HG03432 (cell line): ENCODE results near the gene STOX2.
"Not testable (repeated sequence)": the region's sequence is repeated elsewhere in the genome, so short reads cannot be mapped to it uniquely, and the experiment has no call there.

Source experiments
- ATAC-seq: cut with Tn5 transposase; IDR thresholded peaks from one replicate; pipeline ENCODE4 v1.9.1; 2021; ENCODE audit warnings: mild to moderate bottlenecking, moderate library complexity; ENCODE audit not compliant: unreplicated experiment

Gene STOX2

GRCh38 chr4:184016759-184017668 lies 111.9 kb downstream of the STOX2 start:
- ATAC-seq: no peak

DNA sequence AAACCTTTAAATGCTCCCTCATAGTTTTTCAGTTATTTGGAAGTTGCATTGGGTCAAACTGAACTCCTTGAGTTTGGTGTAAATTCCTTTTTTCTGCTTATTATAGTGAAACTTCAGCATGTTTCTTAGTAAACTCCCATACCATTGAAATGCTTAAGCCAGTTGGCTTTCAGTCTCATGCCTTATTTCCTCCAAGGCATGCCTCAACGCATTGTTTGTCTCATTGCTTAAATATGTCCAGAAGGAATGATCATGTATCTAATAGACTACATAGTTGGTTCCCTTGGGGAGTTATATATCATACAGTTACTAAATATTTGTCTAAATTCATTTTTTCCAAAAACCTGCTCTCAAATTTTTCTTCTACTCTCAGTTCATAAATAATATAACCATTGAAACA lies 114.0 kb downstream of the STOX2 start:
- no peak for ATAC-seq

GRCh38 chr4:184019667-184020623 lies 114.8 kb downstream of the STOX2 start:
- ATAC-seq: no peak

DNA sequence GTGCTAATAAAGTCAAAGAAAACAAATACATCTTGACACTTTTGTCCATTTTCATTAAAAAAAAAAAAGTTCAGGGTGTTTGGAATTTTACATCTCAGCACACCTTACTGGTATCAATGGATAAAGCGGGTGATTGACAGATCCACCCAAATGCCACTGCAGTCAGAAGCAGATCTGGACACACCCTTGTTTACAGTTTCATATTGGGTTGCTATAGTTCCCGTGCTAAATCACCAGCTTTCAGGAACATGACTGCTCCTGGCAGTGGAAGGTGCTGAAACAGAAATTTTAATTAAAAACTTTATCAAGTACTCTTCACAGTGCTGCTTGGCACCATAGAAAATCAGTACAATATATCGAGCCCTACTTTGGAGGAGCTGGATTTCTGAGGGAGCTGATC lies 116.3 kb downstream of the STOX2 start:
- ATAC-seq: no peak

- no peak for ATAC-seq
Observed at GRCh38 chr4:184022679-184023383, 117.7 kb downstream of the STOX2 start.

GRCh38 chr4:184024637-184025036 lies 119.5 kb downstream of the STOX2 start:
- ATAC-seq: no peak

DNA sequence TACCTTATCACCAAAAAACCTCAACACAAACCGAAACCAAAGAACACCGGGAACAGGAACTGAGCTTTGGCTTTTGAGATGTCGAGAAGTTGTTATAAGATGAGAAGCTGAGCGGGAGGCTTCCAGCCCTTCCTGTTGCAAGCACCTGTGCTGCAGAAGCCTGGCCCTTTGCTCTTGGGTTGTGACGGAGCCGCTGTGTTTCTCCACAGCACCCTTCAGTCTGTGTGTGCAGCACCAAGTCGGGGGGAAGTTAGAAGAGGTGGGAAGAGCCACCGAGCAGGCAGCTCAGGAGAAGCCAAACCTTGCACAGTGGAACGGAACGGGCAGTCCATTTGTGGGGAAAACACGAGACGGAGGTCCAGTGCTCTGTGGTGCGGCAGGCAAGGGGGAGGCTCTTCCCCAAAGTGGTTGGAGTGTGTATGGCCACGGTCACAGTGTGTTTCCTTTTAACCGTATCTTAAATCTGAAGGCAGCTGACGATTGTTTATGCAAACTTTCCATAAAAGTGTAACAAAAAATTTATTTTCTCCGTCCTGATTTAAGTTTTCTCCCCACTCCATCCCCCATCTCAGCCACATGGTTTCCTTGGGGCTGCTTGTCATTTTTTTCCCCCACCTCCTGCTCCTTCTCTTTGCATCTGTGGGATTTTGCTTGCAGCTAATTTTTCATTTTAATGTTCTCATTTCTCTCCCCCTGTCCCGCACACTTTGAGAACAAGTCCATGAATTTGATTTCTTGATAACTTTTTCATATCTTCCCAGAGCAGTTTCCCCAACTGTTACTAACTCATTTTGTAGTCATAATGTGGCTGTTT lies 123.7 kb downstream of the STOX2 start:
- no peak for ATAC-seq

GRCh38 chr4:184030036-184030435 lies 124.9 kb downstream of the STOX2 start:
- ATAC-seq: no peak

DNA sequence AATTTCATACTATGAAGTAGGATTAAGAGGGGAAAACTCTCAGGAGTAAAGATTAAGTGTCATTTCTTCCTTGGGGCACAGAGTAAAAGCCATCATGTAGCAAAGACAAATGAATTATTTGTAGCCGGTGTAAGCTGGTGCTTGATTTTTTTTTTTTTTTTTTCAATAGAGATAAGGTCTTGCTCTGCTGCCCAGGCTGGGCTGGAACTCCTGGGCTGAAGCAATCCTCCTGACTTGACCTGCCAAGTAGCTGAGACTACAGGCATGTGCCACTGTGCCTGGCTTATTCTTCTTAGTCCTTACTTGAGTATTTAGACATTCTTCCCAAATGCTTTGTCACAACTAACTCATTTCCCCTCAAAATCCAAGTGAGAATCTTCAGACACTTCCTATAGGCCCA lies 125.7 kb downstream of the STOX2 start:
- no peak for ATAC-seq

GRCh38 chr4:184032091-184032490 lies 127.0 kb downstream of the STOX2 start:
- ATAC-seq: no peak

GRCh38 chr4:184039963-184040383 lies 134.9 kb downstream of the STOX2 start:
- no peak for ATAC-seq

GRCh38 chr4:184041156-184041555 lies 136.0 kb downstream of the STOX2 start:
- no peak for ATAC-seq

GRCh38 chr4:184046148-184046547 lies 141.0 kb downstream of the STOX2 start:
- no peak for ATAC-seq

DNA sequence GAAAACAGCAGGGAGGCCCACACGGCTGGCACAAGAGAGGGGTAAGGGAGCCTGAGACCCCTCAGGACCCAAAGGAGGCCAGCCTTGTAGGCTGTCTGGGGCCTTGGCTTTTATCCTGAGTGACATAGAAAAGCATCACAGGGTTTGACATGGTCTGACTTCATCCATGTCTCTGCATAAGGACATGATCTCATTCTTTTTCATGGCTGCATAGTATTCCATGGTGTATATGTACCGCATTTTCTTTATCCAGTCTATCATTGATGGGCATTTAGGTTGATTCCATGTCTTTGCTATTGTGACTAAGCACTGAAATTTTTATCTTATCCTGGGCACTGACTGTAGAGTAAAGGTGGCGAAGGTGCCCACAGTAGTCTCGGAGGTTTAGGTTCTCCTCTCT lies 146.2 kb downstream of the STOX2 start:
- not testable (repeated sequence) for ATAC-seq

GRCh38 chr4:184052616-184053015 lies 147.5 kb downstream of the STOX2 start:
- no peak for ATAC-seq

- ATAC-seq: no peak
Observed at GRCh38 chr4:184053434-184053833, 148.3 kb downstream of the STOX2 start.

DNA sequence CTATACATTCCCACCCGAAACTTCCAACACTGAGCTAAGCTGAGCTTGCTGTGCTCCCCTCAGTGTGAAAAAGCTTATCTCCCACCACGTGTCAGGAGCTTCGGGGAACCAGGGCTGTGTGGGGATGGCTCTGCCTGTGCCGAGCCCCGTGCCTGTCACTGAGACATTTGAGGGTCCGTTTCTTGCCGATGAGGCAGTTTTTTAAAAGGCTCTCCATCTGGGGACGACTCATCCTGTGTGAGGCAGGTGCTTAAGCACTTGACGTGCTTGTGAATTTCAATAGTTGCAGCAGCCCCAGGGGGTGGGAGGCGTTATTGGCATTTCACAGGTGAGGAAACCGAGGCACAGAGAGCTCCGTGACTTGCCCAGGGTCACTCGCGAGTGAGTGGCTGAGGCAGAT lies 151.8 kb downstream of the STOX2 start:
- ATAC-seq: no peak

GRCh38 chr4:184058026-184058425 lies 152.9 kb downstream of the STOX2 start:
- ATAC-seq: no peak

DNA sequence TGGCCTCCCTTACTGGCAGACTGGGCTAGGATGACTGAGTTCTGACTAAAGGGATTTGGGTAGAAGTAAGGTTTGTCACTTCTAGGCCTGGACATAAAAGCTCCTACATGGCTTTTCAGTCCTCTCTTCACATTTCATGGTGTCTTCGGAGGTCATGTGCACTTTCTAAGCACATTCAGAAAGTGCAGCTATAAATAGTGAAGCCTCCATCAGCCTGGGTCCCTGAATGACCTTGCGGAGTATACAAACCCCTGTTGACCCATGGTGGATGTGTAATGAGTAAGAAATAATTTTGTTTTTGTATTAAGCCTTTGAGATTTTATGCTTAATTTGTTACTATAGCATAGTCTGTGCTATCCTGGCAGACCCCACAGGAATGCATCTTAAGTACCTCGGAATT lies 154.0 kb downstream of the STOX2 start:
- ATAC-seq: no peak

- ATAC-seq: no peak
Observed at GRCh38 chr4:184061582-184061981, 156.5 kb downstream of the STOX2 start.
